Suprapubic skin (tissue), 4 donors: ENCODE data around the gene KRTAP6-2. TPM values are rescaled to one million over a fixed set of nuclear protein-coding genes. Genes with fewer than 3 reads are reported as not detected.

Source experiments
- DNase-seq, 2 donors: peaks; one replicate each; pipeline ENCODE4 v3.0.0-alpha.2; 2019; ENCODE audit warnings: low spot score in 2 of 2
- H3K27ac ChIP-seq: fragments of 200-600 bp; sonication (generic); one replicate; pipeline ENCODE4 v1.5.1; 2019
- H3K27me3 ChIP-seq: fragments of 200-600 bp; sonication (generic); one replicate; pipeline ENCODE4 v1.5.1; 2019
- H3K36me3 ChIP-seq: fragments of 200-600 bp; sonication (generic); one replicate; pipeline ENCODE4 v1.5.1; 2019
- H3K4me1 ChIP-seq: fragments of 200-600 bp; sonication (generic); one replicate; pipeline ENCODE4 v1.5.1; 2019
- H3K4me3 ChIP-seq: fragments of 200-600 bp; sonication (generic); one replicate; pipeline ENCODE4 v1.5.1; 2019; ENCODE audit warnings: mild to moderate bottlenecking
- H3K9me3 ChIP-seq: fragments of 200-600 bp; sonication (generic); one replicate; pipeline ENCODE4 v1.5.1; 2019
- EP300 ChIP-seq: sonication (generic); formaldehyde crosslinking; IDR thresholded peaks from one replicate; pipeline ENCODE4 v1.6.1; 2017; ENCODE audit warnings: antibody characterized with exemption
- POLR2A ChIP-seq, 2 donors: fragments of 450-650 bp; IDR thresholded peaks; one replicate each; pipeline ENCODE4 v1.6.1; 2017; ENCODE audit warnings: antibody characterized with exemption in 2 of 2, mild to moderate bottlenecking in 2 of 2, moderate library complexity in 2 of 2
- POLR2AphosphoS5 ChIP-seq, 3 donors: sonication (generic); formaldehyde crosslinking; IDR thresholded peaks; one replicate each; pipeline ENCODE4 v1.6.1; 2017; ENCODE audit warnings: antibody characterized with exemption in 3 of 3
- WGBS: methylation state at CpG from one replicate; pipeline ENCODE4 v1.1.5; 2018; 5-methylcytosine and 5-hydroxymethylcytosine counted together
- total RNA-seq, 4 donors: library from RNA; depleted of rRNA; stranded (reverse); fragments of >200 nt; gene quantifications; one replicate each; pipeline ENCODE4 v1.1.0, GENCODE V29; 2016
- TF ChIP-seq, protein P1 (sequence below), 2 donors: fragments of 200-600 bp in 1 of 2; fragments of 450-650 bp in 1 of 2; sonication (generic) in 1 of 2; IDR thresholded peaks; one replicate each; pipeline ENCODE4 v1.5.1; 2016 to 2019; ENCODE audit warnings: antibody characterized with exemption in 2 of 2, mild to moderate bottlenecking in 1 of 2, moderate library complexity in 1 of 2

KRTAP6-2 gene
- total RNA-seq, 4 donors from 2014 or later, result not detected

DNA sequence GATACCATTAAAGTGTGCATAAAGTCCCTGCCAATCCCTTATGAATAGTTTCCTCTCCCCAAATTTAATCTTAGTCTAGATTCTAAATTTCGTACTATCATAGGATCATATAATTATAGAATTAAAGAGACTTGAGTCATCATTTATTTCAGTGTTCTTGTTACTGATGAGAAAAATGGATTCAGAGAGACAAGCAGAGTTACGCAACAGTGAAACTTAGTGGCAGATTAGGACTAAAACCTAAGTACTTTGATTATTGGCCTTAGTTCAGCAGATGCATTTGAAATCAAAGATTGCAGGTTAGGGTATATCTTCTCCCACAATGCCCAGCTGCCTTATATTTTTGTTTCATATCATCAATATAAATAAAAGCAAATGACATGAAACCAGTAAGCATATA lies 36.7 kb downstream of the KRTAP6-2 start:
- no peak overlapping the region for H3K4me3 ChIP-seq
- TF ChIP-seq POLR2A (IDR thresholded peaks at IDR 0.05) (no peak), POLR2AphosphoS5 (IDR thresholded peaks at IDR 0.05) (no peak), EP300 (no peak)
- TF ChIP-seq, protein P1, sequence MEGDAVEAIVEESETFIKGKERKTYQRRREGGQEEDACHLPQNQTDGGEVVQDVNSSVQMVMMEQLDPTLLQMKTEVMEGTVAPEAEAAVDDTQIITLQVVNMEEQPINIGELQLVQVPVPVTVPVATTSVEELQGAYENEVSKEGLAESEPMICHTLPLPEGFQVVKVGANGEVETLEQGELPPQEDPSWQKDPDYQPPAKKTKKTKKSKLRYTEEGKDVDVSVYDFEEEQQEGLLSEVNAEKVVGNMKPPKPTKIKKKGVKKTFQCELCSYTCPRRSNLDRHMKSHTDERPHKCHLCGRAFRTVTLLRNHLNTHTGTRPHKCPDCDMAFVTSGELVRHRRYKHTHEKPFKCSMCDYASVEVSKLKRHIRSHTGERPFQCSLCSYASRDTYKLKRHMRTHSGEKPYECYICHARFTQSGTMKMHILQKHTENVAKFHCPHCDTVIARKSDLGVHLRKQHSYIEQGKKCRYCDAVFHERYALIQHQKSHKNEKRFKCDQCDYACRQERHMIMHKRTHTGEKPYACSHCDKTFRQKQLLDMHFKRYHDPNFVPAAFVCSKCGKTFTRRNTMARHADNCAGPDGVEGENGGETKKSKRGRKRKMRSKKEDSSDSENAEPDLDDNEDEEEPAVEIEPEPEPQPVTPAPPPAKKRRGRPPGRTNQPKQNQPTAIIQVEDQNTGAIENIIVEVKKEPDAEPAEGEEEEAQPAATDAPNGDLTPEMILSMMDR (IDR thresholded peaks at IDR 0.05), result no peak
- no peaks in the 10 kb centered on the region for H3K4me1 ChIP-seq
- H3K36me3 ChIP-seq, result no peaks in the 10 kb centered on the region
- H3K27me3 ChIP-seq, result no peaks in the 10 kb centered on the region
- no peaks in the 10 kb centered on the region for H3K9me3 ChIP-seq
- DNase-seq, result no peak
- WGBS, result 59% methylated on average over 2 of the region's 2 CpGs
- no peak overlapping the region for H3K27ac ChIP-seq

DNA sequence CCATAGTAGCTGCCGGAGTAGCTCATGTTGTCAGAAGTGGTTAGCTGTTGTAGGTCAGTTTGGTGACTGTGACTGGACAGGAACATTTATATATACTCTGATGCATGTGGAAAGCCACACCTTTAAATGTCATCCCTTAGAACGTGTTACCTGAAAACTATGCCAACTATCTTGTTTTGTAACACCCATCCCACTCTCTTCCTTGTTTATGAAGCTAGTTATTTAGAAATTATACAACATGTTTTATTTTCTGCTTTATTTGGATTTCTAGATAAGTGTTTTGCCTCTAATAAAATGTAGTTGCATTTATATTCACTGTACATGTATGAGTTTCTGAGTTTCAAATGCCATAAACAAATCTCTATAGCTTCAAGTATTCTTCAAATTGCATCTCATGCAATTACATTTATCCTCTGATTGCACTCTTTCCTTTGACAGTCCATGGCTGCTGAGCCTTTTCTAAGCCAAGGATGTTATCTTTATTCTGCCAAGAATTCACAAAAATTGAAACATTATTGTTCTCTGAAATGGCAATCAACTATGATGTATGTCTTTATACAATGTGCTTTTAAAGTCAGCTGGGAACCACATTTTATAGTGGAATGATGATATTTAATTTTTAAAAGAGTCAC lies 37.3 kb downstream of the KRTAP6-2 start, which contains the start of gene KRTAP19-7:
KRTAP19-7 (minus strand) TSS at position 51 of the 632 bp plus-strand sequence; CDS start at position 26, 25 bp downstream.
- 59% methylated on average over 2 of the region's 2 CpGs for WGBS
- DNase-seq, result no peak
- no peaks in the 10 kb centered on the region for H3K27me3 ChIP-seq
- no peaks in the 10 kb centered on the region for H3K4me1 ChIP-seq
- no peaks in the 10 kb centered on the region for H3K9me3 ChIP-seq
- no peak within 1 kb of the TSS for H3K27ac ChIP-seq
- TF ChIP-seq, protein P1 (IDR thresholded peaks at IDR 0.05), result no peak
- no peak for TF ChIP-seq POLR2AphosphoS5 (IDR thresholded peaks at IDR 0.05)
- TF ChIP-seq EP300, result no peak
- TF ChIP-seq POLR2A (IDR thresholded peaks at IDR 0.05), result no peak
- no peak within 1 kb of the TSS for H3K4me3 ChIP-seq
- no peaks in the 10 kb centered on the region for H3K36me3 ChIP-seq

GRCh38 chr21:30555095-30555494 lies 43.6 kb downstream of the KRTAP6-2 start:
- no peak overlapping the region for H3K27ac ChIP-seq
- no peaks in the 10 kb centered on the region for H3K4me1 ChIP-seq
- no peaks in the 10 kb centered on the region for H3K36me3 ChIP-seq
- DNase-seq, result no peak
- WGBS, result 82% methylated on average over 2 of the region's 2 CpGs
- no peaks in the 10 kb centered on the region for H3K27me3 ChIP-seq
- no peak overlapping the region for H3K4me3 ChIP-seq
- TF ChIP-seq POLR2AphosphoS5 (IDR thresholded peaks at IDR 0.05) (no peak), POLR2A (IDR thresholded peaks at IDR 0.05) (no peak), EP300 (no peak)
- TF ChIP-seq, protein P1 (IDR thresholded peaks at IDR 0.05), result no peak
- H3K9me3 ChIP-seq, result no peaks in the 10 kb centered on the region

DNA sequence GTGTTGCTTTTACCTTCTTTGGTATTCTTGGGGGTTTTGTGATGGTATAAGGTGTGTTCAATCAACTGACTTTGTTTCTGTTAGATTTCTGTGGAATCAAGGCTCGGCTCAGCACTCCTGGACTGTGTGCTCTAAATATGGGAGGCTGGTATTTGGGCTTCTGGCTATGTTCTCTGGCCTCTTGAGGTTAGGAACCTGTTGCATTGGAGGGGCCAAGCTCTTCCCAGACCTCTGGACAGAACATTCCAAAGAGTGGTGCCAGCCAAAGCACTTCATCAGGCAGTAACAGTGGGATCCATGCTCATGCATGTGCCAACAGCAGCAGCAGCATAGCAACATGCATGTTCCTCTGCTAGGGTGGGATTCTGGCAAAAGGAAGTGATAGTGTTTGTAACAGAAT lies 45.9 kb downstream of the KRTAP6-2 start:
- WGBS, result no CpG with 5 or more reads among the region's 1 CpG
- H3K4me1 ChIP-seq, result no peaks in the 10 kb centered on the region
- no peak for DNase-seq
- H3K36me3 ChIP-seq, result no peaks in the 10 kb centered on the region
- no peaks in the 10 kb centered on the region for H3K27me3 ChIP-seq
- H3K4me3 ChIP-seq, result no peak overlapping the region
- H3K27ac ChIP-seq, result no peak overlapping the region
- TF ChIP-seq POLR2AphosphoS5 (IDR thresholded peaks at IDR 0.05) (no peak), POLR2A (IDR thresholded peaks at IDR 0.05) (no peak), EP300 (no peak)
- TF ChIP-seq, protein P1 (IDR thresholded peaks at IDR 0.05), result no peak
- H3K9me3 ChIP-seq, result peaks cover 6% of the 10 kb centered on the region

Other genes with a start within 250 kb of the KRTAP6-2 start
- 10 to 100 TPM in 1 of 4 donors, not detected in 3; 10.7 TPM for gene KRTAP13-2, start 226.6 kb downstream of the KRTAP6-2 start, total RNA-seq
- gene KRTAP13-1, start 202.9 kb downstream of the KRTAP6-2 start, total RNA-seq, result 1 to 10 TPM in 1 of 4 donors, not detected in 3; 9.5 TPM
- gene KRTAP13-3, start 173.0 kb downstream of the KRTAP6-2 start, total RNA-seq, result not detected
- not detected for gene KRTAP13-4, start 168.7 kb downstream of the KRTAP6-2 start, total RNA-seq
- gene KRTAP15-1, start 158.6 kb downstream of the KRTAP6-2 start, total RNA-seq, result not detected
- 10 to 100 TPM in 1 of 4 donors, 1 to 10 TPM in 2, not detected in 1; 6.8 to 29.7 (median 8.7) TPM for gene KRTAP19-1, start 118.5 kb downstream of the KRTAP6-2 start, total RNA-seq
- gene KRTAP19-2, start 111.5 kb downstream of the KRTAP6-2 start, total RNA-seq, result not detected
- gene KRTAP19-3, start 106.9 kb downstream of the KRTAP6-2 start, total RNA-seq, result 10 to 100 TPM in 1 of 4 donors, not detected in 3; 41.5 TPM
- not detected for gene KRTAP19-4, start 101.7 kb downstream of the KRTAP6-2 start, total RNA-seq
- gene KRTAP19-5, start 96.8 kb downstream of the KRTAP6-2 start, total RNA-seq, result 100 to 1,000 TPM in 1 of 4 donors, 10 to 100 TPM in 1, not detected in 2; 20.8 to 130 TPM
- not detected for gene KRTAP19-6, start 57.0 kb downstream of the KRTAP6-2 start, total RNA-seq
- gene KRTAP19-7, start 37.6 kb downstream of the KRTAP6-2 start, total RNA-seq, result 1 to 10 TPM in 1 of 4 donors, not detected in 3; 7.2 TPM
- not detected for gene KRTAP22-2, start 8.5 kb downstream of the KRTAP6-2 start, total RNA-seq
- gene KRTAP6-3, start 6.5 kb downstream of the KRTAP6-2 start, total RNA-seq, result not detected
- not detected for gene KRTAP22-1, start 2.2 kb upstream of the KRTAP6-2 start, total RNA-seq
- gene KRTAP6-1, start 15.0 kb upstream of the KRTAP6-2 start, total RNA-seq, result 10 to 100 TPM in 1 of 4 donors, not detected in 3; 16.0 TPM
- not detected for gene KRTAP20-1, start 17.5 kb upstream of the KRTAP6-2 start, total RNA-seq
- gene KRTAP20-4, start 21.7 kb upstream of the KRTAP6-2 start, total RNA-seq, result not detected
- gene KRTAP20-2, start 36.3 kb upstream of the KRTAP6-2 start, total RNA-seq, result 1 to 10 TPM in 2 of 4 donors, not detected in 2; 5.9 to 8.6 TPM
- not detected for gene KRTAP20-3, start 44.0 kb upstream of the KRTAP6-2 start, total RNA-seq
- not detected for gene KRTAP21-3, start 119.9 kb upstream of the KRTAP6-2 start, total RNA-seq
- not detected for gene KRTAP21-2, start 148.4 kb upstream of the KRTAP6-2 start, total RNA-seq
- not detected for gene KRTAP21-1, start 156.5 kb upstream of the KRTAP6-2 start, total RNA-seq
- gene KRTAP8-1, start 214.4 kb upstream of the KRTAP6-2 start, total RNA-seq, result 10 to 100 TPM in 2 of 4 donors, 1 to 10 TPM in 1, not detected in 1; 6.9 to 27.0 (median 15.7) TPM
- 10 to 100 TPM in 1 of 4 donors, 1 to 10 TPM in 1, not detected in 2; 9.4 to 57.8 TPM for gene KRTAP7-1, start 230.9 kb upstream of the KRTAP6-2 start, total RNA-seq